SHP77 (cell line): ENCODE data around the gene KATNAL1.
"Not testable (repeated sequence)": the region's sequence is repeated elsewhere in the genome, so short reads cannot be mapped to it uniquely, and the experiment has no call there.

ENCODE experiments used
- DNase-seq, 2 experiments: peaks; one replicate each; lab custom pipeline; 2025; lab: John Stamatoyannopoulos, UW

Gene KATNAL1

GRCh38 chr13:30292325-30292724 lies 15.0 kb downstream of the KATNAL1 start:
- no peak for DNase-seq

GRCh38 chr13:30290812-30291436 lies 16.4 kb downstream of the KATNAL1 start:
- no peak for DNase-seq

GRCh38 chr13:30289533-30289932 lies 17.8 kb downstream of the KATNAL1 start:
- DNase-seq: no peak

GRCh38 chr13:30286059-30286458 lies 21.3 kb downstream of the KATNAL1 start:
- DNase-seq: not testable (repeated sequence)

GRCh38 chr13:30276178-30276577 lies 31.2 kb downstream of the KATNAL1 start:
- DNase-seq: no peak

GRCh38 chr13:30274083-30274482 lies 33.3 kb downstream of the KATNAL1 start:
- DNase-seq: no peak

GRCh38 chr13:30270035-30270434 lies 37.3 kb downstream of the KATNAL1 start:
- DNase-seq: not testable (repeated sequence)

GRCh38 chr13:30268673-30269072 lies 38.7 kb downstream of the KATNAL1 start:
- DNase-seq: no peak

GRCh38 chr13:30266756-30267155 lies 40.6 kb downstream of the KATNAL1 start:
- DNase-seq: no peak

GRCh38 chr13:30259149-30259733 lies 48.1 kb downstream of the KATNAL1 start:
- DNase-seq: peak; percentile 52 to 60

- peak in 1 of 2 experiments; percentile 11 for DNase-seq
Observed at GRCh38 chr13:30257468-30258099, 49.8 kb downstream of the KATNAL1 start.

- no peak for DNase-seq
Observed at GRCh38 chr13:30256713-30257467, 50.5 kb downstream of the KATNAL1 start.

GRCh38 chr13:30255696-30256095 lies 51.7 kb downstream of the KATNAL1 start:
- DNase-seq: no peak

GRCh38 chr13:30253830-30254229 lies 53.5 kb downstream of the KATNAL1 start:
- no peak for DNase-seq

GRCh38 chr13:30247406-30247805 lies 59.9 kb downstream of the KATNAL1 start:
- no peak for DNase-seq

GRCh38 chr13:30241532-30241931 lies 65.8 kb downstream of the KATNAL1 start:
- no peak for DNase-seq

- DNase-seq: no peak
Observed at GRCh38 chr13:30240608-30241007, 66.7 kb downstream of the KATNAL1 start.

- no peak for DNase-seq
Observed at GRCh38 chr13:30235216-30235615, 72.1 kb downstream of the KATNAL1 start.

GRCh38 chr13:30234619-30235162 lies 72.7 kb downstream of the KATNAL1 start:
- no peak for DNase-seq

GRCh38 chr13:30224732-30225131 lies 82.6 kb downstream of the KATNAL1 start:
- no peak for DNase-seq

GRCh38 chr13:30222254-30222653 lies 85.1 kb downstream of the KATNAL1 start:
- no peak for DNase-seq

- DNase-seq: no peak
Observed at GRCh38 chr13:30216111-30216510, 91.2 kb downstream of the KATNAL1 start.
